DMS153 treated with DMSO at 0.1 percent for 48 hours (cell line): ENCODE results near the gene MED29.
"Not testable (repeated sequence)": the region's sequence is repeated elsewhere in the genome, so short reads cannot be mapped to it uniquely, and the experiment has no call there.

Experiments
- DNase-seq: peaks from one replicate; lab custom pipeline; 2025; ENCODE audit not compliant: unreplicated experiment; lab: John Stamatoyannopoulos, UW

The MED29 gene

DNA sequence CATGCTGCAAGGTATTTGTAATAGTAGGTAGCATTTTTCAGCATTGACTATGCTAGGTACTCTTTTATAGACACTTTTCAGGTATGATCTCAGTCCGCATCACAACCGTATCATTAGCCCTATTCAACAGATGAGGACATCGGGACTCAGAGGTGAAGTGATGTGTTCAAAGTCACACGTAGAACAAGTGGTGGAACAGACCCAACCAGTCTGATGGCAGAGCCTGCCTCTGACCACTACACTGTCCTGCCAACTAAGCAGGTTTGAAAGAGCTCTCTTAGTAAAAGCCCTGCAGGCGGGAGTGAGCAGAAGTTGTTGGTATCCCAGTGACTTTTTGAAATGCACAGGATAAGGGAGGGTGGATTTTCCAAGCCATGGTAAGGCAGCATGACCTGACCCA is 20.4 kb upstream of the MED29 start:
- DNase-seq: no peak

DNA sequence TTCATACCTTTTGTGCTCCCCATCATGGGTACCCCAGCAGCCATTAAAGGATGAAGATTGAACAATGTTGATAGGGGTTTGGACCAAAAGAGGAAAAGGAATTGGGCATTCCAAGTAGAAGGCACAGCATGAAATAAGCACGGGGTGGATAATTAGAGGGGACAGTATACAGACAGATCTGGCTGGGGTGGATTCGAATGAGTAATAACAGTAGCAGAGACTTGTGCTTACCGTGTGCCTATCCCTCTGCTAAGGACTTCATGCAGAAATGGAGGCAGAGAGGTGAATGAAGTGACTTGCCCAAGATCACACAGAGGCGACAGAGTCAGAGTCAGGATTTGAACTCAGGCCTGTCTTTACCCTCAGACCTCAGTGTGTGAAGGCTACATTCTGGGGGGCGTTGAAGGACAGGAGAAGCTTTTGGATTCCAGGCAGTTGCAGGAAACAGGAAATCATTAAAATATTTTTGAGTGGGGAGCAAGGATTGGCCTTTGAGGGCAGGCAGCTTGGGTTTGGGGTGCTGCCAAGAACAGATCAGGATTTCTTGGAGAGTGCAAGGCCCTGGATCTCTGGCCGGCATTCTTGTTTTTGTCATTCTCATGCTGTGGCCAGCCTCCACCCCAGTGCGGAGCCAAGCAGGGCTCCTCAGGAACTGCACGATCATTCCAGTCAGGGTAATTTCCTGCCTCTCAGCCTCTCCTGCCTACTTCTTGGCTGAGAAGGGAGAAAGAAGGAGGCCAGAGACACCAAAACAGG is 19.0 kb upstream of the MED29 start:
- DNase-seq: no peak

DNA sequence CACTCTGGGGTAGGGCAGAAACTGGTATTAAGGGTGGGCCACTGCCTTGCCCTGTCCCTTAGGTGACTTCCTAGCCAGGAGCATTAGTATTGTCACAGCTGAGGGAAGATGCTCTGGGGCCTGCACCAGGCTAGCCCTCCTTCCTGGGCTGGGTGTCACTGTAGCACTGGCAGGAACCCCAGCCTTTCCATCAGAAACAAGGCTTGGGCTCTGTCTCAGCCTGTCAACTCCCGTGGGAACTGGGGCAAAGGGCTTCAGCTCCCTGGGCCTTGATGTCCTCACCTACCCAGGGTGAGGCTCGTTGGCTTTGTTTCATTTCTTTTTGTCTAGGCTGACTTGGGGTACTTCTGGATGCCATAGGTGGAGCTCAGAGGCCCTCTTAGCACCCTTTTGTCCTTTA is 18.2 kb upstream of the MED29 start:
- no peak for DNase-seq

DNA sequence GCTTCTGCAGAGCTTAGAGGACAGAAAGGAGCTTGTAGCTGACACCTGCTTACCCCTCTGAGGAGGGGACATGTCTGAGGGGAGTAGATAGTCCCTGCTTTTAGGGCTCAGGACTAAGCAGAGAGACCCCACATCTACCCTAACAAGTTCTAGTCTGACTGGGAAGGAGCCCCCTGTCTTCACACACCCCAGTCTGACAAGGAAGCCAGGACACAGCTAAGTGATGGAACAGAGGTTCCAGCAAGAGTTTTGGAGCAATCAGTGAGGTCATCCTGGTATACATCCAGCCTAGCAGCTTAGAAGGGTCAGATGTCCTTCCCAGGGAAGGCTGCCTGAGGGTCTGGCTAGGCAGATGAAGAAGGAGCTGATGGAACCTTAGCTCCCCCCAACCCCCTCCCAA is 15.2 kb upstream of the MED29 start:
- DNase-seq: no peak

DNA sequence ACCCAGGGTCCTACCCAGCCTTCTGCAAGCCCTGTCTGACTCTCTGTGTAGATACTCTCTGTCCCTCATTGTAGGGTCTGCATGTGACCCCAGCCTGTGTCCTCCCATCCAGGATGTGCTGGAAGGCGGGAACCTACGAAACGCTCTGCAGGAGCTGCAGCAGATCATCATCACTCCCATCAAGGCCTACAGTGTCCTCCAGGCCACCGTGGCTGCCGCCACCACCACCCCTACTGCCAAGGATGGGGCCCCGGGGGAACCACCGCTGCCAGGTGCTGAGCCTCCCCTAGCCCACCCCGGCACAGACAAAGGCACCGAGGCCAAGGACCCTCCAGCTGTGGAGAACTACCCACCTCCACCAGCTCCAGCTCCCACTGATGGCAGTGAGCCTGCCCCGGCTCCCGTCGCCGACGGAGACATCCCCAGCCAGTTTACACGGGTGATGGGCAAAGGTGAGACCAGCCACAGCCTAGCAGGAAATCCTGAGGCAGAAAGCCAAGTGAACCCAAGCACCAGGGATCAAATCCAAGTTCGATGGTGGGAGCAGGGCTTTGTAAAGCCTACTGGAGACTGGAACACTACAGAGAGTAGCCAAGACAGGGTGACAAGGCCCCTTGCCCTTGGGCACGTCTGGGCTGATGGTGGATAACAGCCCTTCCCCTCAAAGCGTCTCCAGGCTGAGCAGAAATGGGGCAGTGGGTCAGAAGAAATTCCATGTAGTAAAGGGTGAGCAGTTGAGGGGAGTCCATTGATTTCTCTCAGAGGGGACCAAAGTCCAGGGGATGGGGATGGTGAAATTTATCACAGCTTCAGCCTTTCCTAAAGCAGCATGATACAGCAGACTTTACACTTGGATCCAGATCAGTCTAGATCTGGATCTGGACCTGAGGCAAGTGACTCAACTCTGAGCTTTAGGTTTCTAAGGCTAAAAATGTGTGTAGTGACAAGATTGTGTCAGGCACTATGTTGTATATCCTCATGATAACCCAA is 13.5 kb upstream of the MED29 start:
- no peak for DNase-seq

DNA sequence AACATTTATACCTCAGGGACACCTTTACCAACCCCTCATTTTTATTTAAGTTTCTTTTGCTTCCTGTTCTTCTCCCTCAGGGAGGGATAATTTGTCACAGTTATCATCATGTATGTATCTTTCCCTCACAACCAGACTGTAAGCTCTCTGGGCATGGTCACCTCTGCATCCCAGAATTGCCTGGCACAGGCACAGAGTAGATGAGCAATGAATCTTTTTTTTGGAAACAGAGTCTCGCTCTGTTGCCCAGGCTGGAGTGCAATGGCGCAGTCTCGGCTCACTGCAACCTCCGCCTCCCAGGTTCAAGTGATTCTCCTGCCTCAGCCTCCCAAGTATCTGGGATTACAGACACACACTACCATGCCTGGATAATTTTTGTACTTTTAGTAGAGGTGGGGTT is 11.8 kb upstream of the MED29 start:
- DNase-seq: not testable (repeated sequence)

DNA sequence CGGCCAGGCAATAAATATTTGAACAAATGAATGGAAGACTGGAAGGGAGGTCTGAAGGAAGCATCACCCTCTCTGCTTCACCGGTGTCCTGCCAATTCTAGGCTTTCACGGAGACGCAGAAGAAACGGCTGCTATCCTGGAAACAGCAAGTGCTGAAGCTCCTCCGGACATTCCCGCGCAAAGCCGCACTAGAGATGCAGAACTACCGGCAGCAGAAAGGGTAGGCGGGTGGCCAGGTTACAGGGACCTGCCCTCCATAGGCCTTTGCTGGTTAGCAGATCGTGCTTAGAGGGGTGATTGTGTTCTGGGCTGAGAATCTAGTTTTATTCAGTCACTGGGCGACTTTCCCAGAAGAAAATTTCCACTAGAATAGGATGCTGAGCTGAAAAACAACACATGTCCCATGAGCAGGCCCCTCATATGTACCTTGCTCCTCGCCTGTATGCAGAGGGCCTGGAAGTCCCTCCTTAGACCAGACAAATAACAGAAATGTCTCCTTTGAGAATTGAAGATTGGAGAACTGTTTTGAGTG is 11.2 kb upstream of the MED29 start:
- no peak for DNase-seq

DNA sequence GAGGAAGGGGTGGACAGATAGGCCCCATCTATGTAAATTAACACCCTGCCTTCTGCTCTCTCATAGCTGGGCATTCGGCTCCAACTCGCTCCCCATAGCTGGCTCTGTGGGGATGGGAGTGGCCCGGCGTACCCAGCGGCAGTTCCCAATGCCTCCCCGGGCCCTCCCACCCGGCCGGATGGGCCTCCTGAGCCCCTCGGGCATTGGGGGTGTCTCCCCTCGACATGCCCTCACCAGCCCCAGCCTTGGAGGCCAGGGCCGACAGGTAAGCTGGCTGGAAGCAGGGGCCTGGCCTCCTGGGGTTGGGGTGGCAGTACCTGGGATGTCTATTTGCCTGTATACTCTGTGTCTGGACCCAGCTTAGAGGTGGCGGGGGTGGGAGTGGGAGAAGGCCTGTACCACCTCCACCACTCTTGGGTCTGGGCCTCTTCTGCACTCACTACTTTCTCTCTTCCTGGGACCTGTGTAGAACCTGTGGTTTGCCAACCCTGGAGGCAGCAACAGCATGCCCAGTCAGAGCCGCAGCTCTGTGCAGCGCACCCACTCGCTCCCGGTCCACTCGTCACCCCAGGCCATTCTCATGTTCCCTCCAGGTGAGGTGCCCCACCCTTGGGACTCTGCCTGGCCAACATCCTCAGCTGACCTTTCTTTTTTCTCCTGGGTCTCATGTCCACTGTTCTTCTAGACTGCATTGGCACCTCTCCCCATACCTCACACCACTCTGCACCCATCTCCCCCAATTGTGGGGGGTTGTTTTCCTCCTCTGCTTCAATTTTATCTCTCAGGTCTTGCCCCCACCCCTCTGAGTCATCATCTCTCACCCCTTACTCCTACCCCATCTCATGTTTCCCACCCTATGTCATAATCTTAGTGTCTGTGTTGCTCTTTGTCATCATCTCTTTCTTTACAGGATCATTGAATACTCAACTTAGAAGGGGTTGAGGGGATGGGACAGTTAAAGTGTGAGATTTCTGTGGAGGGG is 10.4 kb upstream of the MED29 start:
- no peak for DNase-seq

DNA sequence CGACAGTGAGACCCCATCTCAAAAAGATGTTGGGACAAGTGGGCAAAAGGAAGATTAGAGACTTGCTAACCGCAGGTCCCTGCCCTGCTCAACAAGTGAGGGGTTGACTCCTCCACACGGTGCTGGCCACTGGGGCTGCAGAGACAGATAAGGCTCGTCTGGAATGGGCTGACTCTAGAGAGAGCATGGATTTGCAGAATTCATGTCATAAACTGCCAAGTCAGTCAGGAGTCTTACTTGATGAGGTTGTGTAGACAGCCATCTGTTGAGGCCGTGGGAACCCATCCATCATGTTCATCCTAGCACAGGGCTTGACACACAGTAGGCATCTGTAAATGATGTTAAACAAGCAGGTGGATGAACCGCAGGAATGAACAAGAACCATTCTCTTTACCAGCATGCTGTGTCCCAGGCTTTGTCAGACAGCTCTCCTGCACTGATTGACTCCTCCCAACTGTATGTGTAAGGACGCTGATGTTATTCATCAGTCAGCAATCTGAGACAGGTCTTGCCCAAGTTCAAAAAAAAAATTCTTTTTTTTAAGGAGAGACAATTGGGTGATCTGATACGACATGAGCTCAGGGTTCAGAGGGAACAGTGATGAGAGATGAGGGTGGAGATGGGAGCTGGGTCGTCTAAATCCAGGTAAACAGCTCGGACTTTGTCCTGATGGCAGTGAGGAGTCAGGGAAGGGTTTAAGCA is 9.1 kb upstream of the MED29 start:
- DNase-seq: no peak

DNA sequence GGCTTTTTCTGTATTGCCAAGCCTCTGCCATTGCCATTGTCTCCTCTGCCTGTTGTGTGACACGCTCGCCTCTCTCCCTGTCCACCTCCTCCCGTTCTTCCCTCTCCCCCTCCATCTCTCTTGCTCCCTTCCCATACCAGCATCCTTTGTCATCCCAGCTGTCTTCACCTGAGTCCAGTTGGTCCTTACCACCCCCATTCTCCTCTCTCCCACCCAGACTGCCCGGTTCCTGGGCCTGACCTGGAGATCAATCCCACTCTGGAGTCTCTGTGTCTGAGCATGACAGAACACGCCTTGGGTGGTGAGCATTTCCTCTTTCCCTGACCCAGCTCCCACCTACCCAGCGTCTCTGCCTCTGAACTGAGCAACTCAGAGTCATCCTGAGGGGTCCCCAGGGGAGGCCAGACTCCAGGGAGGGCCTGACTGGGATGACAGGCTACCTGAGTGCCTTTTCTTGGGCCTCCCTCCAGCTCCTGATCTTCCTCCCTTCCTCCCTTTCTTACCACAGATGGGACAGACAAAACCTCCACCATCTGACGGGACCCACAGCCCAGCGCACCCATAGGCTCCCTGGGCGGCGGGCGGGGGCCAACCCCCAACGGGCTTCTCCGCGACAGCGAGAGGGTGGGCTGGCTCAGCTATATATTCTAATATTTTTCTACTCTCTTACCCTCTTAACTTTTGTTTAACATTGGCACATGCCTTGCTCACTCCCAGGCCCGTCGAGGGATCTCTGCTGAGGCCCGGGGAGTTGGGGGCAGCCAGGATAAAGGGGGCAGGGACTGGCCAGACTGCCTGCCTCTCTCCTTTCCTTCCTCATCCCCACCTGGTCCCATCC is 8.0 kb upstream of the MED29 start:
- no peak for DNase-seq

DNA sequence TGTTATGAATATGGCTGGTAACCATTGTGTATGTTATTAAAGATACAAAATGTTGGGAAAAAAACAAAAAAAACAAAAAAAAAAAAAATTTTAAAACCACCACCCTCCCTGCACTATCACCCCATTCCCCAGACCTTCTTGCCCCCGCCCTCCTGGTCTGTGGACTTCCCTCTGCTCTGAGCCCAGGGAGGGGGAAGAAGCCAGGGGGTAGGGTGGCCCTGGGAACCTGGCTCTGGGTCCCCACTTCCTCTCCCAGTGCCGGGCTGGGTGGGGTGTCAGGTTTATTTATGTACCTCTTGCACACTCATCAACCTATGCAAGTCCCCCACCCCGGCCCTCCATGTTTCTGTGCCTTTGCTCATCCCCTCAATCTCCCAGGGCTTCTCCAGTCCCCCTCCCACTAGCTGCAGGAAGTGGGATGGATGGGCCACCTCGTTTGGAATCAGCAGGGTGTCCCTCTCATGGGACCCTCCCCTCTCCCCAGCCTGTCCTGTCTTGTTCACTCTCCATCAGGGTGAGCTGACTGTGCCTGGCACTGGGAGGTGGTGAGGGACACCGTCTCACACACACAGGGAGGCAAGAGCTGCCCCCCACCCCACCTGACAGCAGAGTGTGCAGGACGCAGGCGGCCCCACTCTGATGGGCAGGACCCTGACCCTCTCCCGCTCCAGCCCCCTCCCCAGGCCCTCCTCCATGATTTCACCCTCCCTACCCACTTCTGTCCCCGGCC is 6.2 kb upstream of the MED29 start:
- no peak for DNase-seq

DNA sequence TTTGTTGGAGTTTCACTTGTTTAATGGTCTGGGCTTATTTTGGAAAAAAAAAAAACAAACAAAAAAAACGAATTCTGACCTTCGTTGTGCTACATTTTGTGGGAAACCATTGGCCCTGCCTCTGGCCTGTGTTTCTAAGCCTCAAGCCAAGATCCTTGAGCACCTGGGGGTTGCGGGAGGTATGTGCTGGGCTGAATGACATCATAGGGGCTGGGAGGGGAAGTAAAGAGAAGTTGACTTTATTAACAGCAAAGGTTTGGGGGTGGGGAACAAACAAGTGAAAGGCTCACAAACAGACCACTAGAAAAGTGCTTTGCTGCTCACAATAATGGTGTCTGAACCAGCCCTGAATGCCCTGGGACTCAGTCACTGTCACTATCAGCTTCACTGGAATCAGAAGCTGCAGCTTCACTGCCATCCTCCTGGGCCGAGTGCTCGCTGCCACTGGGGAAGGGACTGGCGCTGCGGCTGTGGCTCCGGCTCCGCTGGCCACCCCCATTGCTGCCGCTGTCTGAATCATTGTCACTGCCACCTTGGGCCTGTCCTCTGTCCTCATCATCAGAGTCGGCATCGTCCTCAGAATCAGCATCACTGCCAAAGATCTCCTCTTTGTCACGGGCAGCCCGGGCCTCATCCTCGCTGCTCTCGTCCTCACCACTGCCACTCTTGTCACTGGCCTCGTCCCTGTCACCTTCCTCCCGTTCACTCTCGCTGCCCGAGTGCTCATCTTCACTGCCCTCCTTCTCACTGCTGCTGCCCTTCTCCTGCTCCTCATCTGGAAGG is 5.4 kb upstream of the MED29 start:
- no peak for DNase-seq

DNA sequence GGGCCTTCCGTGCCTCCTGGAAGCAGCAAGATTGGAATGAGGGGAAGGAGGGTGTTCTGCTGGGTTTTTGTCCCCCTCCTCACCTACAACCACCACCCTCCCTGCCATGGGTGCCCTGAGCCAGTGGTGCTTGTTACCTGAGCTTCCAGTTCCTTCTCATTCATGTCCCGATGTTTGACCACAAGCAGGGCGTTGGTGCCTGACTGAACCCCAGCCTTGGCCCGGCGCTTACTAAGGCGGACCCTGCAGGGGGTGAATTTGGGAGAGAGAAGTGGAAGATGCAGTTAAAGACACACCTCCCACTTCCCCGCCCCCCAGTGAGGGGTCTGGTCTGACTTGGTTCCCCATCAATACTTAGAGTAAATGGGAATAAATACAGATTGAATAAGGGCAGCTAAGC is 4.6 kb upstream of the MED29 start:
- no peak for DNase-seq

DNA sequence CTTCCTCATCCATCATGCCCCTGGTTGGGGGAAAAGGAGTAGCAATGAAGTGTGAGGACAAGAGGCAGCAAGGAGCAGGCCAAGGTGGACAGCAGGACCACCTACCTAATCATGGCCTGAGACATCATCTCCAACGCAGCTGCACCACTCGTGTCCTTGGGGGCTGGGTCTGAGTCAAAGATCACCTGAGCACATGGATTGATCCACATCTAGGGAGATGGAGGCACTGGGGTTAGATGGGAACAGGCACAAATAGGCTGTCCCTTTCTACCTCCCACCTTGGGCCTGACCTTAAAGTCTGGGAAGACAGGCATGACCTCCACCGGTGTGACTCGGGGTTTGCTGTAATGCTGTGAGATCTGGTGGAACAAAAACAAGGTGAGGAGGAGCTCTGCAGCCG is 2.5 kb upstream of the MED29 start:
- no peak for DNase-seq

DNA sequence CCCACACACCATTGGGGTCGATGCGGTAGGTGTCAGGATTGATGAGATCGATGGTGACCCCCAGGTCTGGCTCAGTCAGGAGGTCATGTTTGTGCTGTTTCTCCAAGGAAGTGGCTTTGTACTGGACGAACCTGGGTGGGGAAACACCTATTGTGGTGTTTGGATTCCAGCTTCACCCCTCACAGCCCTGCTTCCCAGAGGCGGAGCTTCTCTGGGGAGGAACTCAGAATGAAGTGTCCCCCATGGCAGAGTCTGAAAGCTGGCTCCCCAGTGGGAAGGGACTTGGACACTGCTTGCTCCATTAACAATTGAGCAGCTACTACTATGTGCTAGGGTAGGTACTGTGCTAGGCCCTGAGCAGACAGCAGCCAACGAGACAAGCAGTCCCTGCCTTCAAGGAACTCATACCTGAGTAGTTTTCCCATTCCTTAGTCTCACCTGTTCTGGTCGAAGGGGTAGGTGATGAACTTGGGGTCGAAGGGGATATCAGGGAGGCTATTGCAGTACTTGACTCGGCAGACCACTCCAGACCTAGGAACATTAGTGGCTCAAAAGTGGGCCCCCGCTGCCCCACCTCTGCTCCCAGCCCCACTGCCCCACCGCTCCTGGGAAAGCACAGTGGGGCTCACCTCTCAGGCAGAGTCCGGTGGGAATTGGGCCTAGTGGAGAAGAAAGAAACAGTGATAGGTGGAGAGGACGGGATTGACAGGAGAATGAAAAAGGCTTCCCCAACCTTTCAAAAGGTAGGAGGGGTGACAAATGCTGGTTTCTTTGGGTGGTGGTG is 1.4 kb upstream of the MED29 start:
- DNase-seq: no peak

DNA sequence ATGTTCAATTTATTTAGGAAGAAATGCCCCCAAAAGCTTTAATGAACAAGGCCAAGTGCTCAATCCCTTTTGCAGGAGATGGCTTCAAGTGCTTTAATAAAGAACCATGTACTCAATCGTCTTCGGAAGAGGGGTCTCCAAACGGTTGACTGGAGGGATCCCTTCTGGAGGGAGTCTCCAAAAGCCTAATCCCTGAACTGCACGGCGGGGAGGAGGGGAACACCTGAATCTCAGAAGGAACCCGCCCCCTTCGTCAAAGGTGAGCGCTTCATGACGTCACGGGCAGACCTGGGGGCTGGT is 777 bp upstream of the MED29 start:
- peak; percentile 30 for DNase-seq
